Airway epithelial cell (primary cell): Measurements from ENCODE around the gene TRPM6. TPM values are rescaled to one million over a fixed set of nuclear protein-coding genes. Genes with fewer than 3 reads are reported as not detected.

Experiments
- total RNA-seq: library from RNA; depleted of rRNA; stranded (reverse); fragments of >200 nt; gene quantifications from 2 replicates; pipeline ENCODE4 v1.2.3, GENCODE V29; 2015

TRPM6 gene, protein sequence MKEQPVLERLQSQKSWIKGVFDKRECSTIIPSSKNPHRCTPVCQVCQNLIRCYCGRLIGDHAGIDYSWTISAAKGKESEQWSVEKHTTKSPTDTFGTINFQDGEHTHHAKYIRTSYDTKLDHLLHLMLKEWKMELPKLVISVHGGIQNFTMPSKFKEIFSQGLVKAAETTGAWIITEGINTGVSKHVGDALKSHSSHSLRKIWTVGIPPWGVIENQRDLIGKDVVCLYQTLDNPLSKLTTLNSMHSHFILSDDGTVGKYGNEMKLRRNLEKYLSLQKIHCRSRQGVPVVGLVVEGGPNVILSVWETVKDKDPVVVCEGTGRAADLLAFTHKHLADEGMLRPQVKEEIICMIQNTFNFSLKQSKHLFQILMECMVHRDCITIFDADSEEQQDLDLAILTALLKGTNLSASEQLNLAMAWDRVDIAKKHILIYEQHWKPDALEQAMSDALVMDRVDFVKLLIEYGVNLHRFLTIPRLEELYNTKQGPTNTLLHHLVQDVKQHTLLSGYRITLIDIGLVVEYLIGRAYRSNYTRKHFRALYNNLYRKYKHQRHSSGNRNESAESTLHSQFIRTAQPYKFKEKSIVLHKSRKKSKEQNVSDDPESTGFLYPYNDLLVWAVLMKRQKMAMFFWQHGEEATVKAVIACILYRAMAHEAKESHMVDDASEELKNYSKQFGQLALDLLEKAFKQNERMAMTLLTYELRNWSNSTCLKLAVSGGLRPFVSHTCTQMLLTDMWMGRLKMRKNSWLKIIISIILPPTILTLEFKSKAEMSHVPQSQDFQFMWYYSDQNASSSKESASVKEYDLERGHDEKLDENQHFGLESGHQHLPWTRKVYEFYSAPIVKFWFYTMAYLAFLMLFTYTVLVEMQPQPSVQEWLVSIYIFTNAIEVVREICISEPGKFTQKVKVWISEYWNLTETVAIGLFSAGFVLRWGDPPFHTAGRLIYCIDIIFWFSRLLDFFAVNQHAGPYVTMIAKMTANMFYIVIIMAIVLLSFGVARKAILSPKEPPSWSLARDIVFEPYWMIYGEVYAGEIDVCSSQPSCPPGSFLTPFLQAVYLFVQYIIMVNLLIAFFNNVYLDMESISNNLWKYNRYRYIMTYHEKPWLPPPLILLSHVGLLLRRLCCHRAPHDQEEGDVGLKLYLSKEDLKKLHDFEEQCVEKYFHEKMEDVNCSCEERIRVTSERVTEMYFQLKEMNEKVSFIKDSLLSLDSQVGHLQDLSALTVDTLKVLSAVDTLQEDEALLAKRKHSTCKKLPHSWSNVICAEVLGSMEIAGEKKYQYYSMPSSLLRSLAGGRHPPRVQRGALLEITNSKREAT (N-terminal part only)
- 0.14 and 0.28 TPM in 2 replicates for total RNA-seq

GRCh38 chr9:74887041-74887980, at the start of gene TRPM6:
TSS of gene TRPM6 (minus strand) at chr9:74887921. CDS start at chr9:74887856, 65 bp downstream.

Other genes starting within 250 kb of the TRPM6 start
- gene C9orf40, start 65.0 kb upstream of the TRPM6 start, total RNA-seq, result 7.3 and 7.5 TPM in 2 replicates
- 17.6 and 23.3 TPM in 2 replicates for gene CARNMT1, start 140.4 kb upstream of the TRPM6 start, total RNA-seq
- gene NMRK1, start 200.2 kb upstream of the TRPM6 start, total RNA-seq, result 15.8 and 22.9 TPM in 2 replicates
- 48.7 and 52.5 TPM in 2 replicates for gene OSTF1, start 200.6 kb upstream of the TRPM6 start, total RNA-seq